ENCODE data around the gene CHMP4A.

The CHMP4A gene

DNA sequence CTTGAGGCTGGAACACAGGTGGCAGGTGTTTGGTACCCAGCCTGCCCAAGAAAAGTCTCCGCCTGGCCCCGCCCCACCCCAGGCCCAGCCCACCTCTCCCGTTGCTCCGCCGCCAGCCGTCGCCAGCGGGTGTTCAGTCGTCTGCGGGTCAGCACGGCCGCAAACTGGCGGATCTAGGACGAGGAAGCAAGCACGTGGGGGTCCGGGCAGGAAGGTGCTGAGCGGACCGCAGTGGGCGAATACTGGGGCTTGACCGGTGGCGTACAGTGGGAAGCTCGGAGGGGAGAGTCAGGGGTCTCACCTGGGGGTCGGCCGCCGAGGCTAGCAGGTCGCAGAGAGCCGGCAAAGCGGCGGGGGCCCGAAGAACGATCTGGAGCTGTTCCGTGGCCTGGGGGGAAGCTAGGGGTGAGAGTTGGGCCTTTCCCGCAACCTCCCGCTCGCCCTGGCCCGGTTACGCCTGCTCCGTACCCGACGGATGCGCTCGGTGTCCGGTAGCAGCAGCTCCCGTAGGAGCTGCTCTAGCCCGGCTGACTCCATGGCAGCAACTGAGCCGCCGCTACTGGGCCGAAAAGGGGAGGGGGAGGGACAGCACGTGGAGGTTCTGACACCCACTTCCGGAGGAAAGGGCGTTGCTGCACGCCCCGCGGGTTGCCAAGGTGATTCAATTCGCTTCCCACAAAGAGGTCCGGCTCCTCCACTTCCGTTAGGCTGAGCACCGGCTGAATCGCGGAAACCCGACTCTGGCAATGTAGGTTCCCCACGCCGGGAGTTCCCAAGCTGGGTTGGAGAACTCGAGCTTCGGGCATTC lies 24.8 kb downstream of the CHMP4A start, which contains the start of gene IPO4:
TSS of gene IPO4 (minus strand) at position 566 of the 808 bp plus-strand sequence. CDS start at position 537, 29 bp downstream.
- TF ChIP-seq, protein P1, sequence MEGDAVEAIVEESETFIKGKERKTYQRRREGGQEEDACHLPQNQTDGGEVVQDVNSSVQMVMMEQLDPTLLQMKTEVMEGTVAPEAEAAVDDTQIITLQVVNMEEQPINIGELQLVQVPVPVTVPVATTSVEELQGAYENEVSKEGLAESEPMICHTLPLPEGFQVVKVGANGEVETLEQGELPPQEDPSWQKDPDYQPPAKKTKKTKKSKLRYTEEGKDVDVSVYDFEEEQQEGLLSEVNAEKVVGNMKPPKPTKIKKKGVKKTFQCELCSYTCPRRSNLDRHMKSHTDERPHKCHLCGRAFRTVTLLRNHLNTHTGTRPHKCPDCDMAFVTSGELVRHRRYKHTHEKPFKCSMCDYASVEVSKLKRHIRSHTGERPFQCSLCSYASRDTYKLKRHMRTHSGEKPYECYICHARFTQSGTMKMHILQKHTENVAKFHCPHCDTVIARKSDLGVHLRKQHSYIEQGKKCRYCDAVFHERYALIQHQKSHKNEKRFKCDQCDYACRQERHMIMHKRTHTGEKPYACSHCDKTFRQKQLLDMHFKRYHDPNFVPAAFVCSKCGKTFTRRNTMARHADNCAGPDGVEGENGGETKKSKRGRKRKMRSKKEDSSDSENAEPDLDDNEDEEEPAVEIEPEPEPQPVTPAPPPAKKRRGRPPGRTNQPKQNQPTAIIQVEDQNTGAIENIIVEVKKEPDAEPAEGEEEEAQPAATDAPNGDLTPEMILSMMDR (IDR thresholded peaks at IDR 0.05; ENCODE audit: low read depth, low read length), result no peak
- H3K4me3 ChIP-seq (ENCODE audit: low read depth, low read length), result peak within 1 kb of the TSS; percentile 78

DNA sequence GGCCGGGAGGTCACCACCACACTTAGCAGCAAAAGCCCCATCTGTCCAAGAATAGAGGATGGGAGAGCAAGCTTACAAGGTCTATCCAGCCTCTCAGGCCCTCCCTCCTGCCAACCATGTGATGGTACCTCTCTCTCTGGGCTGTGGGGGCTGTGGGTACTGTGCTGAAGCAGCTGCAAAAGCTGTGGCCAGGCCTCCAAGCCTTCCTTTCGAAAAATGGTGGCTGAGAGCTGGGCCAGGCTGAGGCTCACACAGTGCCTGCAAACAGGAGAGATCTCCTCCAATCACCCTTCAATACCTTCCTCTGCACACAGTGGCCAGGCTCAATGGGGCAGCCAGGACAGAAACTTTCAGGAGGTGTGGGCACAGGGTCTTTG lies 25.8 kb downstream of the CHMP4A start:
- TF ChIP-seq, protein P1 (IDR thresholded peaks at IDR 0.05; ENCODE audit: low read depth, low read length), result no peak
- H3K4me3 ChIP-seq (ENCODE audit: low read depth, low read length), result peak overlapping the region; percentile 78

DNA sequence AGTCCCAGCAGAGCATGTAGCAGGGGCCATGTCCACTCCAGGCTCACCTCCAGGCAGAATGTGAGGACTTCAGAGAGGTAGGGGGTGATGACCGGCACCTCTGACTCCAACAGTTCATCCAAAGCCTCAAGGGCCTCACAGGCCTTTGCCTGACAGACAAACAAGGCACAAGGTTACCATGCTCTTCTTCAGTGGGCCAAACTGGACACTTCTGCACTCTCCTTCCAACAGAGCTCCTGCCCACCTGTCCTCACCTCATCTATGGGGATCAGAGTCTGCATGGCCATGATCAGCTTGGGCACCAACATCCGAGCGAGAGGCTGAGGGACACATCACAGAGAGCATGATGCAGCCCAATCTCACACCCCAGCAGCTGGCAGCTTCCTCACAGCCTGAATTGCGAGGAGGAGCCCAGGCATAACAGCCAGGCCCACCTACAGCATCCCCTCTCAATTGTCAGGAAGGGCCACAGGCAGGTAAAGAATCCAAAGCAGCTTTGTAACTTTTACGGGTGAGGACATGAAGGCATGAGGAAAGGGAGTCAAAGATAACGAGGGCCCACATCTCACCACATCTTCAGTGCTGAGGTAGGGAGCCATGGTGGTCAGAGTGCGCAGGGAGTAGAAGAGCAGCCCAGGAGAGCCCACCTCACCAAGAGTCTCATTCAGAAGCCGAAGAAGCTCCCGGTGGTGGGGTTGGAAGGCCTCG lies 26.3 kb downstream of the CHMP4A start:
- TF ChIP-seq, protein P1 (IDR thresholded peaks at IDR 0.05; ENCODE audit: low read depth, low read length), result no peak
- no peak overlapping the region for H3K4me3 ChIP-seq (ENCODE audit: low read depth, low read length)

DNA sequence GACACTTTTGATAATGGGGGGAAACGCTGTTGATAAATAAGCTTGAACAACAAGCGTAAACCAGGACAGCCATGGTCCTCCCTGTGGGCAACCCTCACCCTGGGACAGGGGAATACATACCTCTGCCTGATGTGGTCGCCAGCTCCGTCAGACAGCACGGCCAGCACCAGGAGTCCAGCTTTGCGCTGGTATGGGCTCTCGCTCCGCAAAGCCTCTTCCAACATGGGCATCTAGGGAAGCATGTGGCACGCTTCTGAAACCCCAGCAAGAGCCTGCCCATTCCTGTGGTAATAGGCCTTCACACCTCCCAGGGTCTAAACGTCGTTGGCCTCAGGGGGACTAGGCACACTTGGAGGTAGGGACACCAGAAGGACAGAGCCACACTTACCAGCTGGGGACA lies 27.5 kb downstream of the CHMP4A start:
- TF ChIP-seq, protein P1 (IDR thresholded peaks at IDR 0.05; ENCODE audit: low read depth, low read length), result no peak
- H3K4me3 ChIP-seq (ENCODE audit: low read depth, low read length), result no peak overlapping the region

DNA sequence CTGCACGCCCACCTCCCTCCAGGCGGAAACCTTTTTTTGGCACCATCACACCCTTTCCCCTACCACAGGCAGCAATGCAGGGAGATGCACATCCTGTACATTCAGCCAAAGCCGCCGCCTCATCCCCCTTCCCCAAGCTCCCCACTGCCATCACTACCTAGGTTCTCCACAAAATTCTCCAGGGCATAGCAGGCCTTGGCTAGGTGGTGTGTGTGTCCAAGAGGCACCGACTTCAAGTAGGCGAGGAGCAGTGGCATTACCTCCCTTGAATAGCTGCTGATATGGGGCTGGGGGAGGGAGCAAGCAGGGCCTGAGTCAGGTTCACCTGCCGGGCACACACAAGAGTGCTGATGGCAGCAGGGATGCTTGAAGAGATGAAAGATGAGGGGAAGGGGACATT lies 28.3 kb downstream of the CHMP4A start:
- TF ChIP-seq, protein P1 (IDR thresholded peaks at IDR 0.05; ENCODE audit: low read depth, low read length), result no peak
- no peak overlapping the region for H3K4me3 ChIP-seq (ENCODE audit: low read depth, low read length)

DNA sequence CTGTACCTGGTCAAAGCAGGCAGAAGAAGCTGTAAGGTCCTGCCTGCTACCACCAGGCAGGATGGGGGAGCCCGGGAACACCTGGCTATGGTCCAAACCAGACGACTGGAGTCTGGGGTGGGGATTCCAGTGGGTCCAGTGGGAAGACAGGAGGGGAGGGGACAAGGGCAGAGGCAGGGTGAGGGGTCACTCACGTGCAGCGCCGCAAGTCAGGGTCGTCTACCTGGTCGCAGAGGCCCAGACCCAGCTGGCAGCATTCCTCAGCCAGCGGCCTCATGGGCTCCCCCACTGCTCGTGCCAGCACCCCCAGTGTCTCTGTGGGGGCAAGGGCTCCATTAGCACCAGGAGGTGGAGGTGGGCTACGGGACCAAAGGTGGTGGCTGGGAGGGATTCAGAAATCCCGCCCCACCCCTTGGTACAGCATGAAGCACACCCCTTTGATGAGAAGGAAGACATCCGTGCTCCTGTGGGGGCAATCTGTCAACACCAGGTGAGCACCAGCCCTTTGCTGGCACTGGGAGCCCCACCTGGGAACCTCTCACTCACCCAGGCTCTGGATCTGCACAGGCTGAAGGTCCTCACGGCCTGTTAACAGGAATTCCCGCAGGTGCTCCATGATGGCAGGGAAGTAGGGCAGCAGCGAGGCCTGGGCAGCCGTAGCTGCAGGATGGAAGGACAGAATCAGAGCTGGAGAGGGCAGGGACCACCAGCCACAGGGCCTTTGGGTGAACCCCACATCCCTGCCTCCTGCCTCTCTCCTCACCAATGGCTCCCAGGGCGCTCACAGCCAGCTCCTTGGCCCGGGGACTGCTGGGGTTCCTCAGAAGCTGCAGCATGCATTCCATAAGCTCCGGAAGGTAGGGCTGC lies 29.0 kb downstream of the CHMP4A start:
- H3K4me3 ChIP-seq (ENCODE audit: low read depth, low read length), result no peak overlapping the region
- TF ChIP-seq, protein P1 (IDR thresholded peaks at IDR 0.05; ENCODE audit: low read depth, low read length), result no peak

Measured in WI38 (cell line).